ENCODE data around the gene GNB1.

GRCh38 chr1:1893291-1893985 is 2.6 kb upstream of the GNB1 start:
- TF ChIP-seq CTCF (IDR thresholded peaks at IDR 0.05) (no peak), POLR2A (IDR thresholded peaks at IDR 0.05) (no peak)

Measured in testis (tissue), 2 donors.